ENCODE results near the gene ORC4.

GRCh38 chr2:147886136-147886535, 134.4 kb downstream of the ORC4 start:
- TF ChIP-seq POLR2A (IDR thresholded peaks at IDR 0.05) (no peak), CTCF (IDR thresholded peaks at IDR 0.05) (no peak)

Data from stomach (tissue), 4 donors.